H9 (cell line): ENCODE measurements around the gene MOB3B. TPM values are rescaled to one million over a fixed set of nuclear protein-coding genes. Genes with fewer than 3 reads are reported as not detected.

Experiments
- DNase-seq: peaks from one replicate; pipeline ENCODE4 v3.0.0-alpha.2; 2017
- H2AFZ ChIP-seq: one replicate; pipeline ENCODE4 v1.6.1; 2013; ENCODE audit warnings: mild to moderate bottlenecking, low read length, control low read depth, moderate library complexity
- H2AK5ac ChIP-seq: 2 replicates; pipeline ENCODE4 v1.6.1; 2013; ENCODE audit warnings: low read length, control low read depth, mixed read lengths; ENCODE audit not compliant: insufficient read length
- H2BK120ac ChIP-seq: one replicate; pipeline ENCODE4 v1.6.1; 2013; ENCODE audit warnings: low read depth, mild to moderate bottlenecking, low read length, control low read depth, inconsistent platforms; ENCODE audit not compliant: poor library complexity, severe bottlenecking
- H2BK12ac ChIP-seq: 2 replicates; pipeline ENCODE4 v1.6.1; 2013; ENCODE audit warnings: low read length, control low read depth, mixed read lengths, low read depth; ENCODE audit not compliant: insufficient read length
- H2BK15ac ChIP-seq: 2 replicates; pipeline ENCODE4 v1.6.1; 2013; ENCODE audit warnings: low read depth, low read length, control low read depth
- H2BK20ac ChIP-seq: one replicate; pipeline ENCODE4 v1.6.1; 2013; ENCODE audit warnings: low read depth, mild to moderate bottlenecking, low read length, control low read depth, inconsistent platforms; ENCODE audit not compliant: poor library complexity, severe bottlenecking
- H2BK5ac ChIP-seq: 2 replicates; pipeline ENCODE4 v1.6.1; 2013; ENCODE audit warnings: low read length, control low read depth, mixed read lengths; ENCODE audit not compliant: insufficient read length
- H3K14ac ChIP-seq: 2 replicates; pipeline ENCODE4 v1.6.1; 2013; ENCODE audit warnings: low read length, control low read depth; ENCODE audit not compliant: insufficient read depth
- H3K18ac ChIP-seq: 2 replicates; pipeline ENCODE4 v1.6.1; 2013; ENCODE audit warnings: low read depth, mild to moderate bottlenecking, mixed read lengths, low read length, control low read depth; ENCODE audit not compliant: insufficient read length
- H3K23ac ChIP-seq: 2 replicates; pipeline ENCODE4 v1.6.1; 2013; ENCODE audit warnings: low read length, control low read depth, mixed read lengths, low read depth; ENCODE audit not compliant: insufficient read length
- H3K23me2 ChIP-seq: 2 replicates; pipeline ENCODE4 v1.6.1; 2013; ENCODE audit warnings: low read depth, mild to moderate bottlenecking, mixed read lengths, low read length, control low read depth; ENCODE audit not compliant: insufficient read length, poor library complexity, severe bottlenecking
- H3K27ac ChIP-seq: 2 replicates; pipeline ENCODE4 v1.5.1; 2013; ENCODE audit warnings: low read length, control low read depth, mixed read lengths, low read depth; ENCODE audit not compliant: insufficient read length
- H3K27me3 ChIP-seq: 2 replicates; pipeline ENCODE4 v1.6.1; 2013; ENCODE audit warnings: low read length, control low read depth, inconsistent platforms; ENCODE audit not compliant: insufficient read depth
- H3K4ac ChIP-seq: 2 replicates; pipeline ENCODE4 v1.6.1; 2013; ENCODE audit warnings: low read depth, mild to moderate bottlenecking, control low read depth, inconsistent platforms, low read length, moderate library complexity
- H3K4me1 ChIP-seq: 2 replicates; pipeline ENCODE4 v1.6.1; 2013; ENCODE audit warnings: low read length, control low read depth, inconsistent platforms; ENCODE audit not compliant: insufficient read depth
- H3K4me2 ChIP-seq: 2 replicates; pipeline ENCODE4 v1.6.1; 2013; ENCODE audit warnings: low read length, control low read depth, mixed read lengths; ENCODE audit not compliant: insufficient read length, insufficient read depth
- H3K56ac ChIP-seq: 2 replicates; pipeline ENCODE4 v1.6.1; 2013; ENCODE audit warnings: low read depth, mild to moderate bottlenecking, mixed read lengths, low read length, control low read depth; ENCODE audit not compliant: insufficient read length
- H3K79me1 ChIP-seq: 2 replicates; pipeline ENCODE4 v1.6.1; 2013; ENCODE audit warnings: low read depth, mild to moderate bottlenecking, moderate library complexity, low read length, control low read depth, inconsistent platforms; ENCODE audit not compliant: insufficient read depth, poor library complexity, severe bottlenecking
- H3K79me2 ChIP-seq: 2 replicates; pipeline ENCODE4 v1.6.1; 2013; ENCODE audit warnings: low read length, control low read depth, inconsistent platforms; ENCODE audit not compliant: insufficient read depth
- H3K9ac ChIP-seq: 2 replicates; pipeline ENCODE4 v1.6.1; 2013; ENCODE audit warnings: low read length, control low read depth, mixed read lengths; ENCODE audit not compliant: insufficient read length; ENCODE audit errors: extremely low read depth
- H3K9me3 ChIP-seq: one replicate; pipeline ENCODE4 v1.6.1; 2013; ENCODE audit warnings: low read depth, low read length, inconsistent platforms; ENCODE audit not compliant: control insufficient read depth
- H3T11ph ChIP-seq: one replicate; pipeline ENCODE4 v1.6.1; 2013; ENCODE audit warnings: mild to moderate bottlenecking, low read length, control low read depth, inconsistent platforms
- H4K20me1 ChIP-seq: one replicate; pipeline ENCODE4 v1.6.1; 2013; ENCODE audit not compliant: control insufficient read depth, insufficient read length, insufficient read depth
- H4K5ac ChIP-seq: 2 replicates; pipeline ENCODE4 v1.6.1; 2013; ENCODE audit warnings: low read depth, mild to moderate bottlenecking, mixed read lengths, low read length, control low read depth; ENCODE audit not compliant: insufficient read length
- H4K8ac ChIP-seq: replicated peaks from 2 replicates; pipeline ENCODE4 v1.6.1; 2013; ENCODE audit warnings: low read length, control low read depth, mixed read lengths, low read depth; ENCODE audit not compliant: insufficient read length
- H4K91ac ChIP-seq: 2 replicates; pipeline ENCODE4 v1.6.1; 2013; ENCODE audit warnings: low read depth, mild to moderate bottlenecking, moderate library complexity, mixed read lengths, low read length, control low read depth; ENCODE audit not compliant: insufficient read length
- H3K27ac Mint-ChIP-seq, 3 experiments: 2 replicates in 2 of 3; 3 replicates in 1 of 3; pipeline ENCODE4 v1.8.0; 2020 to 2021; ENCODE audit warnings: mixed read lengths in 3 of 3, mild to moderate bottlenecking in 1 of 3, moderate library complexity in 1 of 3
- H3K27me3 Mint-ChIP-seq: 2 replicates; pipeline ENCODE4 v1.8.0; 2021; ENCODE audit warnings: low read depth, mild to moderate bottlenecking, moderate library complexity, mixed read lengths
- H3K36me3 Mint-ChIP-seq, 3 experiments: 2 replicates in 2 of 3; 3 replicates in 1 of 3; pipeline ENCODE4 v1.8.0; 2020 to 2021; ENCODE audit warnings: low read depth in 3 of 3, mixed read lengths in 3 of 3; ENCODE audit not compliant: insufficient read depth in 1 of 3
- H3K4me1 Mint-ChIP-seq, 2 experiments: 2 replicates each; pipeline ENCODE4 v1.8.0; 2020; ENCODE audit warnings: mixed read lengths in 2 of 2
- H3K4me3 Mint-ChIP-seq, 2 experiments: 2 replicates in 1 of 2; 3 replicates in 1 of 2; pipeline ENCODE4 v1.8.0; 2020 to 2021; ENCODE audit warnings: mild to moderate bottlenecking in 2 of 2, mixed read lengths in 2 of 2, moderate library complexity in 1 of 2
- H3K9me3 Mint-ChIP-seq, 2 experiments: 2 replicates in 1 of 2; 3 replicates in 1 of 2; pipeline ENCODE4 v1.8.0; 2020; ENCODE audit warnings: mild to moderate bottlenecking in 2 of 2, mixed read lengths in 2 of 2, moderate library complexity in 1 of 2
- CTCF ChIP-seq: fragments of 200-600 bp; sonication (generic); conservative IDR thresholded peaks from 3 replicates; pipeline ENCODE4 v1.8.0; 2021; ENCODE audit warnings: antibody characterized with exemption, mild to moderate bottlenecking
- WGBS: extraction: QIAGEN DNeasy Blood & Tissue Kit; methylation state at CpG from one replicate; pipeline ENCODE4 v1.1.7; 2013; ENCODE audit warnings: missing lambda C conversion rate, low lambda C conversion rate, mixed read lengths; ENCODE audit not compliant: insufficient read length; ENCODE audit errors: extremely low coverage; 5-methylcytosine and 5-hydroxymethylcytosine counted together
- total RNA-seq: library from RNA; stranded (reverse); gene quantifications from 2 replicates; pipeline ENCODE4 v1.2.1, GENCODE V29; 2021

The MOB3B gene
- total RNA-seq, 1 experiment from 2014 or later, result 9.8 TPM

GRCh38 chr9:27428551-27428950, 101.1 kb downstream of the MOB3B start:
- Histone ChIP-seq H3K79me1 (no peaks in the 10 kb centered on the region), H3K9me3 (no peaks in the 10 kb centered on the region), H3K56ac (no peak overlapping the region), H4K91ac (no peak overlapping the region), H4K8ac (no peak overlapping the region), H3K4ac (no peak overlapping the region), H4K5ac (no peak overlapping the region), H3T11ph (no peak overlapping the region), H2AK5ac (no peak overlapping the region), H3K4me2 (no peak overlapping the region), H2BK15ac (no peak overlapping the region), H4K20me1 (no peaks in the 10 kb centered on the region), H3K27ac (no peak overlapping the region), H2BK20ac (no peak overlapping the region), H2BK12ac (no peak overlapping the region), H2BK5ac (no peak overlapping the region), H3K23ac (no peak overlapping the region), H2BK120ac (no peak overlapping the region), H3K14ac (no peak overlapping the region), H3K9ac (no peak overlapping the region), H3K4me1 (peaks cover 20% of the 10 kb centered on the region), H3K18ac (no peak overlapping the region), H3K27me3 (no peaks in the 10 kb centered on the region), H3K79me2 (no peaks in the 10 kb centered on the region), H3K23me2 (no peaks in the 10 kb centered on the region), H2AFZ (no peak overlapping the region)
- TF ChIP-seq CTCF, result no peak
- DNase-seq, result no peak
- no peaks in the 10 kb centered on the region for H3K27me3 Mint-ChIP-seq
- WGBS, result no CpG with 5 or more reads among the region's 1 CpG
- no peaks in the 10 kb centered on the region for H3K9me3 Mint-ChIP-seq
- H3K36me3 Mint-ChIP-seq, result no peaks in the 10 kb centered on the region; a peak in 1 of 7 replicates
- no peak overlapping the region for H3K4me3 Mint-ChIP-seq
- no peak overlapping the region for H3K27ac Mint-ChIP-seq
- peaks cover 60 to 63% of the 10 kb centered on the region in 2 experiments for H3K4me1 Mint-ChIP-seq
